GM21515 (cell line): ENCODE data around the gene TSPAN9.

Source experiments
- ATAC-seq: cut with Tn5 transposase; IDR thresholded peaks from one replicate; pipeline ENCODE4 v1.9.1; 2021; ENCODE audit not compliant: unreplicated experiment

Gene TSPAN9

DNA sequence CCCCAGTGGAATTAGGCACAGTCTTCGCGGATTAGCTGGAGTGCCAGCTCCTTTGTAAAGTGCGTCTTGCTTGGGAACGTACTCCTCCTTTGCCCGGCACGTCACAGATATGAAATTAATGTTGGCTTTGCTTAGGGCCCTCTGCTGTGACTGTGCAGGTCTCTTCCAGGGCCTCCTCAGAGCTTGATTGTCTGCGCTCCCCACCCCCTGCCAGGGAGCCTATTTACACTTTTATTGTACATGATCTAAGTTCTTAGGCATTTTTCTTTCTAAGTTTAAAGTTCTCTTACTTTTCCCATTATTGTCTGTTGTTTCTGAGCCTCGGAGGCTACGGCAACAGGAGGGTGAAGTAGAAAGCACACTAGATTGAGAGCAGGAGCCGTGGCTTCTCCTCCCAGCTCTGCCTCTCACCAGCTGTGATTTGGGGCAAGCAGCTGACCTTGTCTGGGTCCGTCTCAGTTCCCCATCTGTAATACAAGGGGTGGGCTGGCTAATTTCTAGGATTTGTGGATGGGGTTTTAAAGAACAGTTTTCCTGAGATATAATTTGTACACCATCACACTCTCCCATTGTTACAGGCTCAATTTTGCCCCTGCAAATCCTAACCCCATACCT is 81.8 kb downstream of the TSPAN9 start:
- ATAC-seq: no peak

DNA sequence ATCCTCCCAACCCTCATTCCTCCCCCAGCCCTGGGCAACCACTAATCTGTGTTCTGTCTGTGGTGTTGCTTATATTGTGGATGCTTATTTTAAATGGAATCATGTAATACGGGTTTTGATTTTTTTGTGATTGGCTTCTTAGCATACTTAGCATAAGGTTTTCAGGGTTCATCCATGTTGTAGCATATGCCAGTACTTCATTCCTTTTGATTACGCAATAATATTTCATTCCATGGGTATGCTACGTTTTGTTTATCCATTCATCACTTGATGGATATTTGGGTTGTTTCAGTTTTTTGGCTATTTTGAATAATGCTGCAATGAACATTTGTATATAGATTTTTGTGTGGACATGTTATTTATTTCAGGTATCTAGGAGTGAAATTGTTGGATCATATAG is 82.9 kb downstream of the TSPAN9 start:
- no peak for ATAC-seq

DNA sequence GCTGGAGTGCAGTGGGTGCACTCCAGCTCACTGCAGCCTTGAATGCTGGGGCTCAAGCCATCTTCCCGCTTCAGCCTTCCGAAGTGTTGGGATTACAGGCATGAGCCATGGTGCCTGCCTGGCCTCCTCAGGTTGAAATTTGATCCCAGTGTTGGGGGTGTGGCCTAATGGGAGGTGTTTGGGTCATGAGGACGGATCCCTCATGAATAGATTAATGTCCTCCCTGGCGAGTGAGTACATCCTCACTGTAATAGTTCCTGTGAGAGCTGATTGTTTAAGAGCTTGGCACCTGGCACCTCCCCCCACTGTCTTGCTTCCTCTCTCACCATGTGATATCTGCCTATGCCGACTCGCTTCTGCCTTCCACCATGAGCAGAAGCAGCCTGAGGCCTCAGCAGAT is 84.7 kb downstream of the TSPAN9 start:
- no peak for ATAC-seq

DNA sequence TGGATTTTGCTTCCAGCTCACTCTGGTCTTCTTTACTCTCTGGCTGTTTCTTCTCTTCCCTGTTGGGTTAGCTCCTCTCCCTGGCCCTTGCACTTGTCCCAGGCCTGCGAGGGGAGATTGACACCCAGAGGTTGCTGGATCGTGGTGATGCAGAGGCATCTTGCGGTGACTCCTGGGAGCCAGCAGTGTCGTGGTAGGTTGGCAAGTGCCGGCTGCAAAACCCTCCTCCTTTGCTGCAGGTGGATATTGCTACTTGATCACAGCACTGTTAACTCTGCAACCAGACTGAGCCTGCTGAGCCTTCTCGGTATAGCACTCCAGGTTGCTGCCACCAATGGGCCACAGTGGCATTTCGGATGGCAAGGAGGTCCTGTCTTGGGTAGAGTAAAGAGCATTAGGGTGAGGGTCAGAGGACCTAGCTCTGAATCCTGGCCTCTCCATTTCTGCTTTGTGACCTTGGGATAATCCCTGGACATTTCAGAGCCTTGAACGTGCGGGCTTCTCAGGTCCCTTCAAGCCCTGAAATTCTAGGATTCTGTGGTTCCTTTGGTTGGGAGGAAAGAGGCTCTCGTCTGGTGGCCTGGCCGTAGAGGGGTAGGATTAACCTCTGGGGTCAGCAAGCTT is 87.4 kb downstream of the TSPAN9 start:
- no peak for ATAC-seq

DNA sequence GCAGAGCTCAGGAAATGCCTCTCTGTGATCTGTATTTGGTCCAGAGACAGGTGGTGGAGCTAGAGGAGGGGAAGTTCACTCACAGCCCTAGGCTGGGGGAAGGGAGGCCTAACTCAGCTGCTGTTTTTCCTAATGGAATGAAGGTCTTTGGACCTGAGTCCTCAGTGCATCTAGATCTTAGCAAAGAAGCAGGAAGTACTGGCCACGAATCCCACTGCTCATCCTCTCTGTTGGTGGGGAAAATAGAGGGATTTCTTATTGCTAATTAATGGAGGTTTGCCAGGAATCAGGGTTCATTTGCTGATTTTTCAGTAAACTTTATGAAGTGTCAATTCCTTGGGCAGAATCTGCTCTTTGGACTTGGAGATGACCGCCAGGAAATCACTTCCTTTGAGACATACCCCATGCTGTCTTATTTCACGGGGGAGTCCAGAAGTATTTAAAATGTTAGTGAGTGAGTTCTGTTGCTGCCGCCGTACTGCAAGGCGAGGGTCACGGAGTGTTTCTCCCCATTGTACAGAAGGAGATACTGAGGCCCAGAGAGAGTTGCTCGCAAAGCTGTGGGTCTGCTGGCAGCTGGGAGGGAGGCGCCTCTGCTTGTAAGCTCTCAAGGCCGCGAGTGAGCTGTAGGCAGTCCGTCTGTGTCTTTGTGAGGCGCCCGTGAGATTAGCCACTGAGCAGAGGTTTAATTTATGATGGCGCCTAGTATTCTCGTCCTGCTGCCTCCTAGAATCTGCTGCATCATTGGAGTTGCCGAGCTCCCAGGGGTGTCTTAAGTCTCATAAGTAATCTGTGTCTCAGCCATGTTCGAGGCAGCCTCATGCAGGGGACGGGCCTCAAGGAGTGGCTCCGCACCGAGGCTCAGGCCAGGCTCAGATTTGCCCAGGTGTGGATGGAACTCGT is 88.2 kb downstream of the TSPAN9 start:
- ATAC-seq: no peak

DNA sequence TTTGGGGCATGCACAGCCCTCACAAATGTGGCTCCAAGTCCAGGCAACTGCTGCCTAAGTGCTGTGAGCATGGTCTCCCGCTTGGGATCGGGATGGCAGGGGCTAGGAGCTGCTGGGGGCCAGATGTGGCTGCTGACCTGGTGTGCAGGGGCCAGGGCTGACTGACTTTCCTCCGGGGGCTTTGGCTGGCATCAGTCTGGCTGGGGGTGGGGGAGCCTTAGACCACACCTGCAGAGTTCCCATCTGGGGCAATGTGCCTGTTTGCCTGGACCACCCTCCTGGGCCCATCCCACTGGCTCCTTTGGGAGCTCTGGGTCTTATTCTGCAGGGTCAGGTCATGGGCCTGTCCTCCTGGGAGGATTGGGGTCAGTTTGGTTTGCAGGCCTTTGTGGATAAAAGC is 90.5 kb downstream of the TSPAN9 start:
- no peak for ATAC-seq

DNA sequence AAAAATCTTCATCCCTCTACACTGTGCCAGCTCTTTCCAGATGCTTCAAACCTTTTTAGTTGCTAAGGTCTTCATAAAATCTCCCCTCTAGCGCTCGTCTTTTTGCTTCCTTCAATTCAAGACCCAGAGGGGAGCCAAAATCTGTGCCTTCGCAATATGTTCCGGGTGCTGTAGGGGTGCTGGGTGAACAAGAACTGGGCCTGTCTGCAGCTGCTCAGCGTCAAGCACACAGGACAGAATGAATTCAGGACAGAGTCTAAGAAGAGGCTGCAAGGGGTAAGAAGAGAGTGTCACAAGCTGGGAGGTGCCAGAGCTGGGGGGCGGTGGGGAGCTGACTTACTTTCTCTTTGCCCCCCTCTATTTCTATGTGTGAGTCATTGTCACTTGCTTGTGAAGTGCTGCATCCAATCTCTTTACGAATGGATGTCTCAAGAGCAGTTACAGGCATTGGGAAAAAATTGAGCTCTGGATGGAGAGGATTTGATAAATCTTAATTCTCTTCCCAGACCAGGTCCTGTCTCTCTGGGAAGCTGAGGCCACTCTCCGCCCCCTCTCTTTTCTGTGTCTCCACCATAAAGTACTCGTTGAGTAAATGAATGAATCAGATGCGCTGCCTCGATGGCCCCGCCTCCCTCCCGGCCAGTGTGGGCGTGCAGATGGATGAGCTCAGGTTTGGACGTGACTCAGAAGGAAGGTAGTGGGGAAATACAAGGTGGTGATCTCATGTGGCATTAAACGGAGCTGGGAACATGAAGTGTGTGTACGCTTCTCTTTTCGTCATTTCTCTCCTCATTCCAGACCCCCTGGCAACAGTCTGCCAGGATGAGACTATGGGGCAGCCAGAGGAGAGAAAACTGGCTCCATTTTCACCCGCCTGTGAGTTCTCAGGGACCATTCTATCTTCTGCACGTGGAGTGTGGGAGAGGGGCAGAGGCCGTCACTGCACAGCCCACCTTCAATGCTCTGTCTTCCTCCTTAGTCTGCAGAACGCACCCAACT is 91.3 kb downstream of the TSPAN9 start:
- ATAC-seq: no peak

DNA sequence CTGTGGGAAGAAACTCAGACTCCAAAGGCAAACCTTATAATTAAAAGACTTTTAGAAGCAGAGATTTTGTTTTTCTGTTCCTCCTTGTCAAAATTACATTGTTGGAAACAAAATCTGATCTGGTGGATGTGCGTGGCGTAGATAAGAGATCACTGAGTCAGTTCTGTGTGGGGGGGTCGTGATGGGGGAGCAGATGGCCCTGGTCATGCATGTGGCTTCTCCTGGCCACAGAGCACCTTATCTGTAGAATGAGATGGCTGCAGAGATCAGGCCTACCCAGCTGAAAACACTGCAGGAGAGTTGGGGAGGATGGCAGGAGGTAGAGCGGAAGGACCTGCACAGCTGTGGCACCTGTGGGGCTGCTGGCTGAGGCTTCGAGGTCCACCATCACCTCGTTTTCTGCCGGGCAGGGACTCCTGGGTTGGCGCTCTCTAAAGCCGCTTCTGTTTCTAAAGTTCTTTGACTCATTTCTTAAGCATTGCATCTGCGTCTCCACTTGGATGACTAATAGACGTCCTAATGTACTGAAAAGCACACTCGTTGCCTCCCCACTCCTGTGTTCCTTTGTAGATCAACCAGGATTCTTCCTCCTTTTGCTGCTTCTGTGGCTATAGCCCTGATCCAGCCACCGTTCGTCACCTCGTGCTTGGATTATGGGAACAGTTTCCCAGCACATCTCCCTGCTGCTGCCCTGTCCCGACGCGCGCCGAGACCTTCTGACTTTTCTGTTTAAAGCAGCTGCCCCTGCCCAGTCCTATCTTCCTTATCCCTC is 93.4 kb downstream of the TSPAN9 start:
- no peak for ATAC-seq

DNA sequence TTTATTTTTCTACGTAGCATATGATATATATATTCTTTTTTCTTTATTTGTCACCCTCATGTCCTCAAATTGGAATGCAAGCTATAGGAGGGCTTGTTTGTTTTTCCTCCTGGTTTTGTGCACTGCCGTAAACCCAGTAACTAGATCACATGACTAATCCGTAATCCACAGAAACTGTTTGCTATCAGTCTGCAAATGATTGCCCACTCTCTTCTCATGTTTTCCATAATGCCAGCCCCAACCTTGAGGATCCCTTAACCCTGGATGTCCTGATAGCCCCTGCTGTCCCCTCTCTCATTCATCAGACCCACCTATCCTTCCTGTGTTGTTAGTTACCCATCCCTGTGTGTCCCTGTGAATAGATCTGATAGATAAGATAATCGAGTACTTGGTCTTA is 94.0 kb downstream of the TSPAN9 start:
- ATAC-seq: no peak

DNA sequence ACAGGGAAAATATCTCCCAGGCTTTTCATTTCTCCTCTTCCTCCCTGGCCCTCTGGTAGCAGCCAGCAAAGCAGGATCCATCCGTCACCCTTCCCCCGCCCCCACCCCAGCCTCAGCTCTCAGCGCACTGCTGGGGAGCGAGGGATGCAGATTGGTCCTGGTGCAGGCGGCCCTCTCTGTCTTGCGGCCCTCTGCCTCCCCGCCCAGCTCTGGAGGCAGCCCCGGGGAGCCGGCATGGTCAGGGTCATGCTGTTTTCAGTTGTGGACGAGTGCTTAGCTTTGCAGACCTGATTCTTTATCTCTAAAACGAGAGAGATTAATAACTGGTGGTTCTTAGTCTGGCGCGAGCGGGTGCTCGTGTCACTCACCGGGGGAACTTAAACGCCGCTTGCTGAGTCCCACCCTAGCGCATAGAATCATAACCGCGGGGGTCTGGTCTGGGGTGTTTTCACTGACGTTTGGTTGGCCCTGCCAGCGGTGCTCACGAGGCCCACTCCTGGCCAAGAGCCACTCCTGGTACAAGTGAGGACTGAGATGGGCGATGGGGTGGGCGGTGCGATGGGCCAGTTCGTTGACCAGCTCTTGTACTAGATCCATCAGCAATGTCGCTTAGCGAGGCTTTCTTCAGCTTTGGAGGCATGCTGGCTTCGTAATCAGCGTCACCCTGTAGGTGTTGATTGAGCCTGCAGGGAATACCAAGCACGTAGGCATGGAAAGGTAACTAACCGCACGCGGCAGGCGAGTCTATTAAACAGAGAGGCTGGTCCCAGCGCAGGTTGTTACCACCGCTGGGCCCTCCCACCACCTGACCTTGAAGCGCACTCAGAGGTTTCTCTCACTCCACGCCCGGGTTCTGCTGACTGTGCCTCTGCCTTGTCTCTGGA is 95.2 kb downstream of the TSPAN9 start:
- ATAC-seq: no peak

DNA sequence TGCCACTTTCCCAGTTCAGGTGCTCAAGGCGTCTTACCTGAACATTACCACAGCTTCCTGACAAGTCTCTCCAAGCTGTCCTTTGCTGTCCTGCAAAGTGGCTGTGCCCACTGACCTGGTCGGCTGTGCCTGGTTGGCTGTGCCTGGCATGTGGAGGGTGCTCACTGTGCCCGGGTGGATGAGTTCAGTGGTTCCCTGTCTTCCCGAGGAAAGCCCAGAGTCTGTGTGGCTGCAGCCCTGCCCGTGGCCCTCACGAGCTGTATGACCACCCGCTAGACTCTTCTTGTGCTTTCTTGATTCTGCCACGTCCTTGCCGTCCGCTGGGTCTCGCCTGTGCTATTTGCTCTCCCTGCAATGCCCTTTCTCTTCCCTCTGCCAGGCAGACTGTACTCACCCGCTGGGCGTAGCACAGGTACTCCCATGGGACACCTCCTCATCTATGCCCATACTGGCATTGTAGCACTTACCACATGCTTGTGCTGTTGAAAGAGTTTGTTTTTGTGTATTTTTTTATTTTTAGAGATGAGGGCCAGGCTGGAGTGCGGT is 95.9 kb downstream of the TSPAN9 start:
- ATAC-seq: no peak

DNA sequence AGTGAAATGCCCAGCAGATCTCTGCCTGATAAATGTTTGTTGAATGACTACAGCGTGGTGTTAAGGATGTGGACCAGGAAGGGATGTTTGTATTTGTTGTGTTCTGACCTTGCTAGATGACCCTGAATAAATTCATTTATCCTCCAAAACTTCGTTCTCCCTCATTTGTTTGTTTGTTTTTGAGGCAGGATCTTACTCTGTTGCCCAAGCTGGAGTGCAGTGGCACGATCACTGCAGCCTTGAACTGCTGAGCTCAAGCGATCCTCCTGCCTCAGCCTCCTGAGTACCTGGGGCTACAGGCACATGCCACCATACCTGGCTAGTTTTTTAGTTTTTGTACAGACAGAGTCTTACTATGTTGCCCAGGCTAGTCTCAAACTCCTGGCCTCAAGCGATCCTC is 96.7 kb downstream of the TSPAN9 start:
- ATAC-seq: no peak

DNA sequence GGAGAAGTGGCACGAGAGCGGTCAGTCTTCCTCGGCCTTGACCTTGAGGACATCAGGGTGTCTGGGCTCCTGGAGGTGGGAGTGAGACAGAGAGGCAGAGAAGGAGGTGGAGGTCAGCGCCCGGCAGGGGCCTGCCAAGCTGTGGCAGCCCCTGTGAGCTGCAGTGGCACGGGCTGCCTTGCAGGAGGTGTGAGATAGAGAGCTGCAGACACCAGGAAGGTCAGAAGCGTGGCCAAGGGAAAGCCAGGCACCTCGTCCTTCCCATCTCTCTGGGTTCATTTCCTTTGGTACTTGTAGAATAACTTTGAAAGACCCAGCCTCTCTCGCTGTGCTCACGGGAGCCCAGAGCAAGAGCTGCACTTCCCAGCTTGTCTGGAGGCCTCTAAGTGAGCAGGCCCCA is 98.1 kb downstream of the TSPAN9 start:
- no peak for ATAC-seq

DNA sequence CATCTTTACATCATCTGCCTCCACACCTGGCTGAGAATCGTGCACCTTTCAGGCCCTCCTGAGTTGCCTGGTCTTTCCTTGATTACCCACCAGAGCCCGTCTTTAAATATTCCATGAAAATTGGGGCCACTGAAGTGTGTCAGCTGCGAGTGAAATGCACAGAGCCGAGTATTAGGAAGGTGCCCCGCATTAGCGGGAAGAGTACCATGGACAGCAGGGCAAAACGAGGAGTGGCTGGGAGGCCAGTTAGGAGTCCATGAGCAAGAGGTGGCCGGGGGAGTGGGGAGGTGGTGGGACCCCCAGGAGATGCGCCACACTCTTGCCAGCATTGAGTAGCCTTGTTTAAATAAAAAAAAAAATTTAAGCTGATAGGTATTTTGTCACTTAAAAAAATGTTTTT is 99.6 kb downstream of the TSPAN9 start:
- ATAC-seq: no peak

DNA sequence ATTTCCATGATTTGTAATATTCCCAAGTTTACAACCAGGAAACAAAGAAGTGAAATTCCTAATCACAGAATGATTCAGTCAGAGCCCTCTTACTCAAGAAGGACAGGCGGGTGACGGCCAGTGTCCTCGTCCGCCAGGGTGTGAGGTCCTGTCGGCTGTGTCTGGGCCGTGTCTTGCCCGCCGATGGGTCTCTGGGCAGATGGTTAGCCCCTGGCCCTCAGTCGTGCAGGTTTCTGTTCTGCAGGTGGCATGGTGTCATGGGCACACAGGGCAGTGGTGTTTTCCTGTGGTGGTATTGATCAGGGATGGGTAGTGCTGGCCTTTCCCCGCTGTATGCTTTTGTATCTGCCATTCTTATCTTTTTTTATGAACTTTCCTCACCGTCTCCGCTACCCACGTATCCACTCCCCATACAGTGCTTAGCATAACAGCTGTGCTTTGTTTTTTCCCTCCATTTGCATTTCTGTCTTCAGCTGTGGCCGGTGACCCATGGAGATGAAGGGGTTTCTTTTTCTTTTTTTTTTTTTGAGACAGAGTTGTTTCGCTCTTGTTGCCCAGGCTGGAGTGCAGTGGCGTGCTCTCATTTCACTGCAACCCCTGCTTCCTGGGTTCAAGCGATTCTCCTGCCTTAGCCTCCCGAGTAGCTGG is 100.7 kb downstream of the TSPAN9 start:
- no peak for ATAC-seq

DNA sequence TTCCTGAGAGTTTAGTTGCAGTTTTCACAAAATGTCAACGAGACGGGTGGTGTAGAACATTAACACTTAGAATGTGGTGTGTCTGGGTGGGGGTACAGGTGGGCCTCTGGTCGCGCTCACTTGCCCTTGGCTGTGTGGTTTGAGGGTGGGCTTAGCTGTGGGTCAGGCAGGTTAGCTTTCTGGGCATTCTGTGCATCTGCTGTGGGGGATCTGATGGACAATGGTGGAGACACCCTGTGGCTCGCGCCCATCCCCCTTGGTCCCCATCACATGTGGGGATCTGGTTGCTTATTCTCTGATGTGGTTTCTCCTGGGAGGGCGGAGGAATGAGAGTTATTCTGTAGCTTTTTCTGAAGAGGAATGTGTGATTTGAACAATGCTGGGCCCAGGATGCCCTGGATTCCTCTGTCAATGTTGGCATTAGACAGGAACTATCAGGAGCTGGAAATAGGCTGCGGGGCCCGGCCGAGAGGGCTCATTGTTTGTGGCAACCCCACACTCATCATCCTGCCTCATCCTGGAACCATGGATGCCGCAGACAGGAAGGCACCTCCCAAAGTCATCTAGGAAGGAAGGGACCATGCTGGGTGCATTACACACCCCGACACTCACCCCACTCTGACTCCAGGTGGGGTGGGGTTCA is 101.6 kb downstream of the TSPAN9 start:
- ATAC-seq: no peak

DNA sequence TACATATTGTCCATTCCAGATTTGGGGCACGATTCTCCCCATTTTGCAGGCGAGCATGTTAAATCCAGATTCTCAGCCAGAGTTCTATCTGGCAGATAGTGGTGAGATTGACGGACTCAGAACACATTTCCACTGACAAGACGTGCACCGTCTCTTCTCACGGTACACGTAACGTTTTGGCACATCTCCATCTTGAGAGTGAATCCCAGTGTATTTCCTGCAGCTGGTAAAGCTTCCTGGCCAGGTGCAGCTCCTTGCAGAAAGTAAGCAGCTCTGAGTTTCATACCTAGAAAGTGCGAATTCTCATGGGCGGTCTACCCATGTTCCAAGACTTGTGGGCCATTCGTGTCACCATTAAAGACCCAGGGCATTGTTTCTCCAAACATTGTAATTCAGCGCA is 102.6 kb downstream of the TSPAN9 start:
- ATAC-seq: no peak

DNA sequence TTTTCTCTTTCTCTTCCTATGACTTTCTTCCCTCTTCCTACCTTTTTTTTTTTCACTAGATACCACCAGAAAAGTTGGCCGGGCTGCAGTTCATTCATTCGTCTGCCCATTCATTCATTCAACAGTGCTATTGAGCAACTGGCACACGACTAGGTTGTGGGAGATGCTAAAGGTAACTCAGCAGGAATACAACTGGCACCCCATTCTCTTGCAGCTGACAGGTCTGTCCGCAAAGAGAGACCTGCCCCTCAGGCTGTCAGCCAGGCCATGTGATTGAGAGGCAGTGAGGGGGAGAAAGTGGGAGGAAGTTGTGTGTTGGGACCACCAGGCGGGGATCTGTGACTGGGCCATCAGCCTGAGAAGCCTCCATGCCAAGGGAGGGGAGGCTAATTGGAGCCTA is 105.2 kb downstream of the TSPAN9 start:
- no peak for ATAC-seq
